ENCODE results near the gene FANCC.

FANCC gene

GRCh38 chr9:95189251-95190098, 128.0 kb downstream of the FANCC start:
- DNase-seq (ENCODE audit: low read depth): no peak

- DNase-seq (ENCODE audit: low read depth): no peak
Observed at GRCh38 chr9:95188459-95188858, 129.1 kb downstream of the FANCC start.

DNA sequence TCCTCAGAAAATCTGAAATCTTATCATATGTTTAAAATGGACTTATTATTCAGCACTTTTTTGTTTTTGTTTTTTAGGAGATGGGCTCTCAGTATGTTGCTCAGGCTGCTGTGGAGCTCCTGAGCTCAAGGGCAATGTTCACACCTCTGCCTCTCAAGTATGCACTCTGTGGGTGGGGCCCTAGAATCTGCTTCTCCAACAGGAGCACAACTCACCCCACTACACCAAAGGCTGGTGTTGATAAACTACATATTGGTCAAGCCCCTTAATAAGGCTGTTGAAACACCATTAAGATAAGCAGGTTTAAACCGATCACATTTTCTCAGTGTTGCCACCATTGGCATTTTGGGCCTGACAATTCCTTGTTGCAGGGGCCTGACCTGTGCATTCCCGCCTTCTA, 131.6 kb downstream of the FANCC start:
- DNase-seq (ENCODE audit: low read depth): no peak

DNA sequence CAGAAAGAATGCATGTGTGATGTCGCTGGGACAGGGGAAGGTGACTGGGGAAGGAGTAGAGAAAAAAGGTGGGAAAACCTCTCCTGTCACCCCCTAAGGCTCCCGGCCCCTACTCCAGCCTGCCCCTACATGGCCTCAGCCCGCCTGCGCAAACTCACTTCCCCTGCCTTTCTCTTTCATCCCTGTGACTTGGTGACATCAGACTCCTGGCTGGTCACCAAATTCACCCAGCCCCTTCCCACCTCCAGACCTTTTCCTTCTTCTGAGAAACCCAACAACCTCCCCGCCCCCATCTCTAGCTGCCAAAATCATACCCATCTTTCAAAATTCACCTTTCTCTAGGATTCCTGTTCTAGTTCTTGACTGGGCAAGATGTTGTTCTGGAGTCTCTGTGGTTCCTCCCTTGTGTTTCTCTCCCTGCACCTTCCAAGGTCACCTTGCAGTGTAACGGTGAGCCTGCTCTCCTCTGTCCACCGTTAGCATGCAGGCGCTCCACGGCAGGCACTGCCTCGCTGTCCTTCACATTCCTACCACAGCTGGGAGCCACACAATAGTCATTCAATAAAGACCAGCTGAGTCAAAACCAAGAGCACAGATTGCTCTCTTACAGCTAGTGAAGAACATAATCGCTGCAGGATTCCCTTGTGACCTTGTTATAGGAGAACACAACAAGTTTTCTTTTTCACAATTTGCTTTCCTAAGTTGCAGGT, 134.5 kb downstream of the FANCC start:
- DNase-seq (ENCODE audit: low read depth): no peak

- DNase-seq (ENCODE audit: low read depth): no peak
Observed at GRCh38 chr9:95181835-95182234, 135.7 kb downstream of the FANCC start.

DNA sequence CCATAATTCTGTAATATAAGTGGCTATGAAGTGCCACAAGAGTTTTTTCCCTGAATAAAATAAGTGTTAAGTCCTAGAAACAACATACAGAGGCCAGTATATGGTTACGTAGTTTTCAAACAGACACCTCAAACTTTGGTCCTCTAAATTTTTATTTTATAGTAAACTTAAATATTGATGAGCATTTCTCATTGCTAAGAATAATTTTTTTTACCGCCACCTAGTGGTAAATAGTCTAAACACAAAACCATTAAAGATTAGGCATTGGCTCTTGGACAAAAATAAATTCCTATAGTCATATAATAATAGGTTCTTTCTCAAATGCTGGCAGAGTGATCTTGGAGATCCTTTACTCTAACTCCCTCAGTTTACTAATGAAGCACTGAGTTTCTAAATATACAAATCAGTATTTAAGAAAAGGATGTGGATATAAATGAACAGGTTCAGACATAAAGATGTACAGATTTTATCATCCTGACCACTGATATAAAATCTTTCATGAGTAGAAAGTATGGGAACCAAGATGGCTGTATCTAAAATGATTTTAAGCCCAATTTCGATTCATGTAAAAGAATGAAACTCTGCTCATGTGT, 136.2 kb downstream of the FANCC start:
- no peak for DNase-seq (ENCODE audit: low read depth)

DNA sequence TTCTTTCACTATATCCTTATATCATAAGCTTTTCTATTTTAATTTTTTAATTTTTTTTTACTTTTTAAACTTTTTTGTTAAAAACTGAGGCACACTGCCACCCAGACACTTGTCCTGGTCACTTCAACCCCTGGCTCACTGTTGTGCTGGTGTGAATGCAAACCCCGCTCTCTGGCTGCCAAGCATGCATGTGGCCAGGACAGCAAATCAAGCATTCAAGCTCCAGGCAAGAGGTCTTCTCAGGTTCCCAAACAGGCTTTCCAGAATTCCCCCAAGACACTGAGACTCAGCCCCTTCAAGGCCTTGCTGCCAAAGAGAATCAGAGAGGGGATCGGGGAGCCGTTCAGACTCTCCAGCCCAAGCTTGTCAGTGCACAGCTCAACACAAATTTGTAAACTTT, 139.9 kb downstream of the FANCC start:
- no peak for DNase-seq (ENCODE audit: low read depth)

GRCh38 chr9:95176755-95177319, 140.7 kb downstream of the FANCC start:
- DNase-seq (ENCODE audit: low read depth): no peak

- no peak for DNase-seq (ENCODE audit: low read depth)
Observed at GRCh38 chr9:95175523-95175922, 142.0 kb downstream of the FANCC start.

DNA sequence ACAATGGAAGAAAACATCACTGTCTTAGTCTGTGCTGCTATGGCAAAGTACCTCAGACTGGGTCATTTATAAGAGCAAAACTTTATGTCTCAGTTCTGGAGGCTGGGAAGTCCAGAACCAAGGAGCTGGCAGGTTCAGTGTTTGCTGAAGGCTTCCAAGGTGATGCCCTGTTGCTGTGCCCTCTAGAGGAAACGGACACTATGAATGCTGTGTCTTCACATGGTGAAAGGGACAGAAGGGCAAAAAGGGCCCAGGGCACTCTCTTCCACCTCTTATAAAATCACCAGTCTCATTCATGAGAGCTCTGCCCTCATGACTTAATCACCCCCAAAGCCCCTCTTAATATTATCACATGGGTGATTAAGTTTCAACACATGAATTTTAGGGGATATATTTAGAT, 143.5 kb downstream of the FANCC start:
- DNase-seq (ENCODE audit: low read depth): no peak

- no peak for DNase-seq (ENCODE audit: low read depth)
Observed at GRCh38 chr9:95171596-95171995, 145.9 kb downstream of the FANCC start.

GRCh38 chr9:95171001-95171400, 146.5 kb downstream of the FANCC start:
- no peak for DNase-seq (ENCODE audit: low read depth)

- peak; percentile 8 for DNase-seq (ENCODE audit: low read depth)
Observed at GRCh38 chr9:95167998-95168397, 149.5 kb downstream of the FANCC start.

DNA sequence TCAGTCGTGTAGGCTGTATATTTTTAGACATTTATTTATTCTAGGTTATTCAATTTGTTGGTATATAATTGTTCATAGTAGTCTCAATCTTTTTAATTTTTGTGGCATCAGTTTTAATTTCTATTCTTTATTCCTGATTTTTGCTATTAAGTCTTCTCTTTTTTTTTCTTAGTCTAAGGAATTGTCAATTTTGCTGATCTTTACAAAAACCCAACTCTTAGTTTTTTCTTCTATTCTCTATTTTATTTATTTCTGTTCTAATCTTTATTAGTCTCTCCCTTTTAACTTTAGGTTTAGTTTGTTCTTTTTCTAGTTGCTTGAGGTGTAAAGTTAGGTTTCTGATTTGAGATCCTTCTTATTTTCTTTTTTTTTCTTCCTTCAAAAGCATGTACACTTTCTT, 152.5 kb downstream of the FANCC start:
- DNase-seq (ENCODE audit: low read depth): no peak

DNA sequence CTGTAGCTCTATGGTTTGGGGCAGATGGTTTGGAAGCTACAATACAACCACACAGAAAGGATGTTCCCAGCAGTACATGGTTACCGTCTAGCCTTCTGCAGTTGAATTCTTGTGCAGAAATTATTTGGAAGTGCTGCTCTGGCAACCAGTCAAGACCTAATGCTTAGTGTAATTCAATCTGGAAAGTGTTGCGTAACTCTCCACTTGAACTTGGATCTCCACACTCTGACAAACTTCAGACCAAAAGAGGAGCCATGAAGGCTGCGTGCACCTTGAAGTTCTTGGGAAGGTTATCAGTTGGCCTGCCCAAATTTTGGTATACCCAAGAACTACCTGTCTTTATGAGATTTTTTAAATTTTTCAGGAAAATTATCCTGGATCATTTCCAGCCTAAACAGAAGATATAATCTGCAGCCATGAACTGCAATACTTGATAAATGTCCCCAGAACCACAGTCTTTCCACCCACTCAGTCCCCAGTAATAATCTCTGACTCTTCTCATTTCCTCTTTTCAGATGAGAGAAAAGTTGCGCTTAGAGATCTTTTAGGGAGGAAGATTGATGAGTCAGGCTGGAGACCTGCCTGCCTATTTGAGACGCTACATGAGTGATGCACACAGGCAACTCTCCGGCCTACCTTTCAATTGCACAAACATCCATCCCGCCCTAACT, 159.9 kb downstream of the FANCC start:
- DNase-seq (ENCODE audit: low read depth): no peak

GRCh38 chr9:95156074-95156473, 161.4 kb downstream of the FANCC start:
- DNase-seq (ENCODE audit: low read depth): no peak

DNA sequence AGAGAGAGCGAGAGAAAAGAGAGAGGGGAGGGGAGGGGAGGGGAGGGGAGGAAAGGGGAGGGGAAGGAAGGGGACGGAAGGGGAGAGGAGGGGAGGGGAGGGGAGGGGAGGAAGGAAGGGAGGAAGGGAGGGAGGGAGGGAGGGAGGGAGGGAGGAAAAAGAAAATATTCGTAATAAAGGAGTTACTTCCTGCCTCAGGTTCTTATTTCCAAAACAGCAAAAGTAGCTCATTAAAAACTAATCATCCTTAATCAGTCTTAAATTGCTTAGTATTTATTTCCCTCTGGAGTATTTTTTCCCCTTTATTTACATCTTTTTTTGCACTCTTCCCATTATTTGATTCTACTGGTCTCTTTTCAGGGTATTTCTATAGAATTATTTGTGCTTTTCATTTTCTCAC, 162.3 kb downstream of the FANCC start:
- DNase-seq (ENCODE audit: low read depth): no peak

- DNase-seq (ENCODE audit: low read depth): no peak
Observed at GRCh38 chr9:95150903-95151302, 166.6 kb downstream of the FANCC start.

DNA sequence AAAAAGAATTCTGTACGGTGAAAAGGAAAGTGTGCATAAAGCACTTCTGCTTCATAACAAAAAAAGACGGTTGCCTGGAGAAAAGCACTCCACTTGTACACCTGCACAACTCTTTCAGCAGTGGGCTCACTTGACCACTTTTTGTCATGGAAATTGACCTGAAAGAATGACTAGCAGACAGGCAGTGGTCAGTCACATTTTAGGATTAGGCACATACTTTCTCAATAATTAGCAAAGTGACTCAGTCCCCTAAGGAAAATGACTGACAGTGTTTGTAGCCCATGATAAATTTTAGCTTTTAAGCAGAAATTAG, 169.3 kb downstream of the FANCC start:
- no peak for DNase-seq (ENCODE audit: low read depth)

DNA sequence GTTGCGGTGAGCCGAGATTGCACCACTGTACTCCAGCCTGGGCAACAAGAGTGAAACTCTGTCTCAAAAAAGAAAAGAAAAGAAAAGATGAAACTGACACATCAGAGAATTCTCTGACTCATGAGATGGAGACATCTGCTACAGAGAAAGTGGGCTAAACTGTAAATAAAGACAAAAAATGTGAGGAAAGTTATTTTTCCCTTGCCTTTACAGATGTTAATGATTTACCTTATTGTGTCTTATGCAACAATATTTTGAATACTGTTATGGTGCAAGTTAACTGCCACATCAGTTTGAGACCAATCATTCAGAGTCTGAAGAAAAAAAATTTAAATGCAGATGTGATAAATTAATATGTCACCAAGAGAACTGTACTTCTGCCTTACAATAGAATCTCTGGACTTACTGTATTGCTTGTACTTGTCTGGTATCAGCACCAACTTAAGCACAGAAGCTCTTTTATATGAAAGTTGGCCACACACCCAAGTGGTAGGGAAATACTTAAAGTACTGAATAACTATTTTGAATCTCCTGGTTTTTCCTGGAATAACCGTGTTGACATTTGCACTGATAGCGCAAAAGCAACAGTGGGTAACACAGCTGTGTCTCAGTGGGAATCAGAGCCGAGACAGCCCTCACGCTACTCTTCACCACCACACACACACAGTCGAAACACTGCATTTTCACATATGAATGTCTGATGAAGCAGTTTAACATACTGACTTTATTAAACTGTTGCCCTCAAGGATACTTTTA, 169.9 kb downstream of the FANCC start:
- no peak for DNase-seq (ENCODE audit: low read depth)

Data from stimulated activated CD8-positive, alpha-beta memory T cell treated with anti-CD3 and anti-CD28 coated beads, Interleukin-4, amount 100 ng/mL, for 24 hours (primary cell).